ENCODE results near the gene LRRTM2.

DNA sequence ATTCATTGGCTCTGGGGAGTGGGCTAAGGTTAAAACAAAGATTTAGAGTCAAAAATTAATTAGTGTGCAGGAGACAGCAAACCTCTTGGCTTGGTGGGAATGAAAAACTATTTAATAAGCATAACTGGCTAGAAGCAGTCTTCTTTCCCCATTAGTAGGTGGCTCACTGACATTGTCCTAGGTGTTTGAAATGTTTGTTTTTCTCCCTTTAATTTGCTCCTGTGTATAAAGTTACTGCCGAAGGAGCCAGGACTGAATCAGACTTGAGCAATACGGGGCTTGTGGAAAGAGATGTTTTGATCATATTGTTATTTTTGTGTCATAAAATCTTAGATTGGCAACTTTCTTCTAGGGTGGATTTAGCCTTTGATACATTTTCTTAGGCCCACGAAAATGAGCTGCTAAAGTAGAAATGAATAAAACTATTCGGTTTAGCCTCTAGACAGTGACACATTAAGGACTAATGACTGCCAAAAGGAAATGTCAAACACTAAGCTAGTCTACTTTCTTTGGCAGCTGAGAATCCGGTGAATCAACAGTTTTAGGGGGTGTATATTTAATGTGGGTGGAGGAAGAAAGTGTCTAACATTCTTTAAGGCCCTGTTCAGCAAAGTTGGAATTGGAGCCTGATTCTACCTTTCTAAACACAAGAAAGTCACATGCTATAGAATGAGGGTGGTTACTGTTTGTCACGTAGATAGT lies 30.2 kb downstream of the LRRTM2 start:
- no peak for TF ChIP-seq POLR2AphosphoS5 (IDR thresholded peaks at IDR 0.05)
- TF ChIP-seq, protein P1, sequence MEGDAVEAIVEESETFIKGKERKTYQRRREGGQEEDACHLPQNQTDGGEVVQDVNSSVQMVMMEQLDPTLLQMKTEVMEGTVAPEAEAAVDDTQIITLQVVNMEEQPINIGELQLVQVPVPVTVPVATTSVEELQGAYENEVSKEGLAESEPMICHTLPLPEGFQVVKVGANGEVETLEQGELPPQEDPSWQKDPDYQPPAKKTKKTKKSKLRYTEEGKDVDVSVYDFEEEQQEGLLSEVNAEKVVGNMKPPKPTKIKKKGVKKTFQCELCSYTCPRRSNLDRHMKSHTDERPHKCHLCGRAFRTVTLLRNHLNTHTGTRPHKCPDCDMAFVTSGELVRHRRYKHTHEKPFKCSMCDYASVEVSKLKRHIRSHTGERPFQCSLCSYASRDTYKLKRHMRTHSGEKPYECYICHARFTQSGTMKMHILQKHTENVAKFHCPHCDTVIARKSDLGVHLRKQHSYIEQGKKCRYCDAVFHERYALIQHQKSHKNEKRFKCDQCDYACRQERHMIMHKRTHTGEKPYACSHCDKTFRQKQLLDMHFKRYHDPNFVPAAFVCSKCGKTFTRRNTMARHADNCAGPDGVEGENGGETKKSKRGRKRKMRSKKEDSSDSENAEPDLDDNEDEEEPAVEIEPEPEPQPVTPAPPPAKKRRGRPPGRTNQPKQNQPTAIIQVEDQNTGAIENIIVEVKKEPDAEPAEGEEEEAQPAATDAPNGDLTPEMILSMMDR (IDR thresholded peaks at IDR 0.05): no peak
- TF ChIP-seq POLR2A (IDR thresholded peaks at IDR 0.05): no peak
